GM12878 (cell line): ENCODE results near the gene IDH3G. TPM values are rescaled to one million over a fixed set of nuclear protein-coding genes. Genes with fewer than 3 reads are reported as not detected.

Source experiments
- ATAC-seq: fragments of 200-7000 bp; cut with Tn5 transposase; 3 replicates; pipeline ENCODE4 v1.9.1; 2020; ENCODE audit warnings: mild to moderate bottlenecking, moderate library complexity
- BruUV-seq: library from RNA; stranded (reverse); fragments of 400-500 nt; replicated peaks from 2 replicates; lab custom pipeline; 2021; lab: Mats Ljungman, UMichigan
- CTCF ChIA-PET: fragments of 300-600 bp; sonication (Branson Sonifier 250); formaldehyde crosslinking; extraction: SDS; loops from one replicate; lab custom pipeline; 2021; ENCODE audit warnings: inconsistent platforms; lab: Yijun Ruan, JAX
- POLR2A ChIA-PET: fragments of 350-600 bp; formaldehyde crosslinking; extraction: SDS; loops from one replicate; lab custom pipeline; 2021; ENCODE audit warnings: inconsistent platforms; lab: Charles Lee
- RAD21 ChIA-PET: fragments of 300-600 bp; sonication (Branson Sonifier 250); formaldehyde crosslinking; loops from one replicate; lab custom pipeline; 2023; ENCODE audit warnings: antibody characterized with exemption; ENCODE audit not compliant: unreplicated experiment; lab: Charles Lee
- SMC1A ChIA-PET: fragments of 300-600 bp; sonication (Branson Sonifier 250); formaldehyde crosslinking; loops from one replicate; lab custom pipeline; 2023; ENCODE audit not compliant: unreplicated experiment, uncharacterized antibody; lab: Charles Lee
- DNase-seq: peaks from one replicate; pipeline ENCODE4 v3.0.0-alpha.2; 2011; ENCODE audit warnings: low read depth, low spot score
- FAIRE-seq: peaks from 3 replicates; lab custom pipeline; 2011; peaks lifted over from hg19 to GRCh38; lab: Jason Lieb, UNC
- H2AFZ ChIP-seq: 2 replicates; pipeline ENCODE4 v1.6.0; 2011; ENCODE audit warnings: low read depth, low read length, control low read depth; ENCODE audit not compliant: control insufficient read depth
- H3K27ac ChIP-seq: 2 replicates; pipeline ENCODE4 v1.5.1; 2011; ENCODE audit warnings: control low read depth; ENCODE audit not compliant: control insufficient read depth, insufficient read depth
- H3K27me3 ChIP-seq, 2 experiments: replicated peaks in 1 of 2; 2 replicates each; pipeline versions ENCODE4 v1.6.0 to v1.6.1; 2011; ENCODE audit warnings: low read length in 1 of 2; ENCODE audit not compliant: control insufficient read depth in 2 of 2, insufficient read depth in 2 of 2
- H3K36me3 ChIP-seq, 2 experiments: 2 replicates each; pipeline ENCODE4 v1.5.1; 2011; ENCODE audit warnings: low read length in 1 of 2; ENCODE audit not compliant: control insufficient read depth in 2 of 2, insufficient read depth in 2 of 2
- H3K4me1 ChIP-seq: 2 replicates; pipeline ENCODE4 v1.6.1; 2011; ENCODE audit warnings: mild to moderate bottlenecking, low read length, moderate library complexity, mixed read lengths; ENCODE audit not compliant: control insufficient read depth, insufficient read depth
- H3K4me2 ChIP-seq: 2 replicates; pipeline ENCODE4 v1.6.0; 2011; ENCODE audit warnings: control low read depth; ENCODE audit not compliant: control insufficient read depth, insufficient read depth
- H3K4me3 ChIP-seq: fragments of 200-600 bp; sonication (generic); 2 replicates; pipeline ENCODE4 v1.5.1; 2016
- H3K79me2 ChIP-seq: 2 replicates; pipeline ENCODE4 v1.6.0; 2011; ENCODE audit warnings: low read length; ENCODE audit not compliant: control insufficient read depth, insufficient read depth
- H3K9ac ChIP-seq: 2 replicates; pipeline ENCODE4 v1.8.0; 2011; ENCODE audit warnings: low read length, control low read depth, mixed read lengths; ENCODE audit not compliant: control insufficient read depth, insufficient read depth
- H3K9me3 ChIP-seq: replicated peaks from 3 replicates; pipeline ENCODE4 v1.5.1; 2011; ENCODE audit warnings: mild to moderate bottlenecking, low read length; ENCODE audit not compliant: control insufficient read depth, insufficient read depth
- H4K20me1 ChIP-seq: 2 replicates; pipeline ENCODE4 v1.6.0; 2011; ENCODE audit not compliant: control insufficient read depth, insufficient read depth
- CBFB ChIP-seq: IDR thresholded peaks from 2 replicates; pipeline ENCODE4 v1.6.1; 2016; ENCODE audit warnings: antibody characterized with exemption, low read depth
- CREM ChIP-seq: IDR thresholded peaks from 2 replicates; pipeline ENCODE4 v1.6.1; 2014; ENCODE audit warnings: antibody characterized with exemption, low read depth
- E4F1 ChIP-seq: fragments of 450-650 bp; IDR thresholded peaks from 2 replicates; pipeline ENCODE4 v1.6.1; 2018; ENCODE audit warnings: borderline replicate concordance, mild to moderate bottlenecking; ENCODE audit not compliant: partially characterized antibody
- ETV6 ChIP-seq, 2 experiments: fragments of 450-650 bp in 1 of 2; IDR thresholded peaks in 1 of 2; conservative IDR thresholded peaks in 1 of 2; 2 replicates each; pipeline ENCODE4 v1.6.1; 2014; ENCODE audit warnings: antibody characterized with exemption in 1 of 2, borderline replicate concordance in 1 of 2, low read depth in 1 of 2, mild to moderate bottlenecking in 1 of 2, moderate library complexity in 1 of 2
- GABPA ChIP-seq: IDR thresholded peaks from 2 replicates; pipeline ENCODE4 v1.6.1; 2014; ENCODE audit warnings: antibody characterized with exemption, low read depth, mild to moderate bottlenecking, inconsistent platforms
- GATAD2B ChIP-seq: fragments of 450-650 bp; conservative IDR thresholded peaks from 2 replicates; pipeline ENCODE4 v1.6.1; 2017; ENCODE audit warnings: low read depth, mild to moderate bottlenecking, moderate library complexity
- KDM1A ChIP-seq: fragments of 200-600 bp; sonication (generic); IDR thresholded peaks from 2 replicates; pipeline ENCODE4 v1.6.1; 2016; ENCODE audit warnings: borderline replicate concordance
- NRF1 ChIP-seq: conservative IDR thresholded peaks from 2 replicates; pipeline ENCODE4 v1.6.1; 2011; ENCODE audit warnings: mild to moderate bottlenecking, low read depth, low read length, improper control_type of control experiment
- POLR2AphosphoS5 ChIP-seq: IDR thresholded peaks from 2 replicates; pipeline ENCODE4 v1.6.1; 2011; ENCODE audit warnings: mild to moderate bottlenecking, low read length, inconsistent platforms
- WGBS: methylation state at CpG from one replicate; pipeline ENCODE4 v1.1.6; 2016; ENCODE audit warnings: low lambda C conversion rate; ENCODE audit not compliant: insufficient replicate concordance, insufficient coverage; ENCODE audit errors: missing lambda C conversion rate; 5-methylcytosine and 5-hydroxymethylcytosine counted together
- in situ Hi-C: fragments of 300-500 bp; cut with MboI; formaldehyde crosslinking; loops from 9 replicates; pipeline ENCODE4 v1.14.3; 2018; ENCODE audit warnings: mixed read lengths
- intact Hi-C: fragments of 100-400 bp; cut with micrococcal nuclease; formaldehyde crosslinking; loops from one replicate; pipeline ENCODE4 v1.14.2; 2022; ENCODE audit not compliant: unreplicated experiment
- polyA plus RNA-seq, 11 experiments: library from polyadenylated mRNA; depleted of rRNA in 4 of 11; unstranded in 6 of 11; stranded (reverse) in 5 of 11; fragments of >200 nt; fragmentation: Nextera tagmentation in 4 of 11; fragmentation: Illumina TruSeq in 1 of 11; extraction: Ambion mirVana in 4 of 11; extraction: Trizol in 1 of 11; gene quantifications; 1 replicate in 1 of 11; 2 replicates in 10 of 11; pipeline versions ENCODE4 v1.2.1 to v1.2.3, GENCODE V29; 2011 to 2016; ENCODE audit warnings: inconsistent platforms in 2 of 11, missing spikeins in 2 of 11, low read depth in 1 of 11
- total RNA-seq, 4 experiments: library from RNA; depleted of rRNA in 3 of 4; stranded (reverse); fragments of >200 nt in 3 of 4; fragmentation: Illumina TruSeq in 1 of 4; extraction: Trizol in 1 of 4; gene quantifications; 2 replicates each; pipeline versions ENCODE4 v1.2.1 to v1.2.3, GENCODE V29; 2013 to 2021
- TF ChIP-seq, protein P1 (sequence below): fragments of 450-650 bp; IDR thresholded peaks from 2 replicates; pipeline ENCODE4 v1.6.1; 2016; ENCODE audit warnings: mild to moderate bottlenecking

The IDH3G gene
- total and polyA plus RNA-seq, 10 of the 15 experiments (the other 5 are each of a cell fraction or from before 2014, with no cell fraction given): 26.3 to 102 (median 66.6) TPM

DNA sequence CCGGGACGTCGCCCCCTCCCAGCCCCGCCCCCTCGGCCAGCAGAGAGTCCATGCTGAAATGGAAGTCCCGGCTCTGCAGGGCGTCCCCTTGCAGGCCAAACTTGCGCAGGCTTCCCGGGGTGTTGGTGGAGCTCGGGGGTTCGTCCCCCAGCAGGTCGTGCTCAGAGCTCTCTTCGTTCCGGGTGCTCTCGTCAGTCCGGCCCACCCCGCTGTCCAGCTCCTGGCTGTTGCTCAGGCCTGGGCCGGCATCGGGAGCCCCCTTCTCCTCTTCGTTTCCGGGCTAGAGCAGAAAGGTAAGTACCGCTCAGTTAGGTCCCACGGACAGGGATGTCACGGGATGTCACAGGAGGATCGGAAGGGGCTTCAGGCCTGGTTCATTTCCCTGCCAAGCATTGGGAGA, 10.4 kb upstream of the IDH3G start:
- H3K9me3 ChIP-seq: no peaks in the 10 kb centered on the region; the same call in 2 of the 3 replicates
- H3K4me3 ChIP-seq: no peak overlapping the region
- ATAC-seq (no peak), DNase-seq (no peak), FAIRE-seq (no peak)
- H3K36me3 ChIP-seq: no peaks in the 10 kb centered on the region
- in situ Hi-C loops: loop anchor here (25.0 kb wide), 1 partner anchor 617 kb away; the partner anchor contains the start of gene MAGEA1
- H3K4me2 ChIP-seq: no peak overlapping the region
- no peaks in the 10 kb centered on the region; a peak in 1 of 4 replicates for H3K27me3 ChIP-seq
- H3K4me1 ChIP-seq: no peaks in the 10 kb centered on the region
- no peak overlapping the region for H3K27ac ChIP-seq
- H4K20me1 ChIP-seq: no peaks in the 10 kb centered on the region
- ChIA-PET CTCF (no interaction called here), RAD21 (no interaction called here), POLR2A (no interaction called here), SMC1A (no interaction called here)
- intact Hi-C loops: no loop called here
- no peak overlapping the region for H3K9ac ChIP-seq
- no peak for TF ChIP-seq KDM1A
- TF ChIP-seq, protein P1, sequence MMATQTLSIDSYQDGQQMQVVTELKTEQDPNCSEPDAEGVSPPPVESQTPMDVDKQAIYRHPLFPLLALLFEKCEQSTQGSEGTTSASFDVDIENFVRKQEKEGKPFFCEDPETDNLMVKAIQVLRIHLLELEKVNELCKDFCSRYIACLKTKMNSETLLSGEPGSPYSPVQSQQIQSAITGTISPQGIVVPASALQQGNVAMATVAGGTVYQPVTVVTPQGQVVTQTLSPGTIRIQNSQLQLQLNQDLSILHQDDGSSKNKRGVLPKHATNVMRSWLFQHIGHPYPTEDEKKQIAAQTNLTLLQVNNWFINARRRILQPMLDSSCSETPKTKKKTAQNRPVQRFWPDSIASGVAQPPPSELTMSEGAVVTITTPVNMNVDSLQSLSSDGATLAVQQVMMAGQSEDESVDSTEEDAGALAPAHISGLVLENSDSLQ: no peak
- no peak for TF ChIP-seq ETV6 (conservative IDR thresholded peaks at IDR 0.05 in 1 of 2, IDR thresholded peaks at IDR 0.05 in 1 of 2; ENCODE audit: borderline replicate concordance in 1 of 2, low read depth in 1 of 2)
- TF ChIP-seq CREM: no peak
- no peak for TF ChIP-seq GATAD2B
- TF ChIP-seq GABPA: no peak
- no peak for TF ChIP-seq POLR2AphosphoS5
- TF ChIP-seq E4F1: no peak
- TF ChIP-seq NRF1: no peak
- TF ChIP-seq CBFB: no peak
- 79% methylated on average over 20 of the region's 25 CpGs for WGBS
- H2AFZ ChIP-seq: no peak overlapping the region
- H3K79me2 ChIP-seq: no peaks in the 10 kb centered on the region
- no TSS peak for BruUV-seq
